ENCODE results near the gene B4GAT1. TPM values are rescaled to one million over a fixed set of nuclear protein-coding genes. Genes with fewer than 3 reads are reported as not detected.

Gene B4GAT1
- total and polyA plus RNA-seq, 2 of the 13 experiments (the other 11 are each of a cell fraction or from before 2014, with no cell fraction given): 40.4 to 109 TPM

DNA sequence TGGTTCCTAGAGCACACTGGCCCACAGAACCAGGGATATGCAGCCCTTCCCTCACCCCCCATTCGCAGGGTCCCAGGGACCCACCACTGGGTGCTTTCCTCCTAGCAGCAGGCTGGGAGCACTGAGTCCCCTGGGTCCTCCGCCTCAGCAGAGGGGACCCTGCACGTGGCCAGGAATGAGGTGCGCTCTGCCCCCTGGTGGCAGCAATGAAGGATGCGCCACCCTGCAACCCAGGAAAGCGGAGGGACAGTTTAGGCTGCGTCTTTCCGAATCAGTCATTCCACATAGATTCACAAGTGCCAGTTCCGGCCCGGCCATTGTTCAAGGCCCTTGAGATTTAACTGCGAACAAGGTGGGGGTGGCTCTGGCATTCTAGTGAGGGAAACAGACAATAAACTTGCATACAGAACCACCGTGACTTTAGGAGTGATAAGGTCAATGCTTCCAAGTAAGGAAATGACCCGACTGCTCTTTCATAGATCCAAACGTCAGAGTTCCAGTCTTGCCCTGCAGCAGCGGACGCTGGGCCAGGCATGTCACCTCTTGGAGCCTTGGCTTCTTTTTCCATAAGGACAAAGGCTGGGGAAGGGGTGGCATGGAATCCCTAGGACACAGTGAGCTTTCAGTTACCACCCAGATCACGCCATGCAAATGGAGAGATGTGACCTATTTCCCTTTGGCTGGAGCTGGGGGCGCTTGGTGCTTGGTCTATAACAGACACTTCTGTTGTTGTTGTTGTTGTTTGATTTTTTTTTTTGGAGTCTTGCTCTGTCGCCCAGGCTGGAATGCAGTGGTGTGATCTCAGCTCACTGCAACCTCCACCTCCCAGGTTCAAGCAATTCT is 18.9 kb downstream of the B4GAT1 start (continued):
- TF ChIP-seq E2F1 (CRISPR knock-in tag; IDR thresholded peaks at IDR 0.05) (no peak), ZKSCAN1 (IDR thresholded peaks at IDR 0.05; ENCODE audit: low read length) (no peak), FOXK1 (CRISPR knock-in tag; IDR thresholded peaks at IDR 0.05; ENCODE audit: borderline replicate concordance, low read depth) (peak; percentile 57; the same call in 1 of the 2 replicates), ZSCAN29 (CRISPR knock-in tag; conservative IDR thresholded peaks at IDR 0.05) (no peak), CTCF (CRISPR knock-in tag; IDR thresholded peaks at IDR 0.05) (peak; percentile 97), HHEX (CRISPR knock-in tag; IDR thresholded peaks at IDR 0.05) (no peak; the same call in 1 of the 2 replicates), CREBL2 (CRISPR knock-in tag; IDR thresholded peaks at IDR 0.05; ENCODE audit: borderline replicate concordance) (no peak), ARID3A (IDR thresholded peaks at IDR 0.05; ENCODE audit: low read depth, low read length) (no peak), ZNF550 (CRISPR knock-in tag; IDR thresholded peaks at IDR 0.05; ENCODE audit: borderline replicate concordance) (no peak), CEBPZ (IDR thresholded peaks at IDR 0.05; ENCODE audit: low read length) (no peak), HOXD1 (CRISPR knock-in tag; IDR thresholded peaks at IDR 0.05) (no peak), BHLHE40 (IDR thresholded peaks at IDR 0.05; ENCODE audit: low read length) (peak; percentile 86), KAT7 (CRISPR knock-in tag; IDR thresholded peaks at IDR 0.05; ENCODE audit: borderline replicate concordance) (no peak), REPIN1 (CRISPR knock-in tag; IDR thresholded peaks at IDR 0.05; ENCODE audit: borderline replicate concordance, low read depth) (peak; percentile 76), TEAD3 (CRISPR knock-in tag; optimal IDR thresholded peaks at IDR 0.05; ENCODE audit: borderline replicate concordance) (peak; percentile 100), U2AF2 (IDR thresholded peaks at IDR 0.05; ENCODE audit: low read depth, low read length) (no peak), PHF8 (CRISPR knock-in tag; IDR thresholded peaks at IDR 0.05) (peak; percentile 41; the same call in 1 of the 2 replicates), ZNF572 (CRISPR knock-in tag; IDR thresholded peaks at IDR 0.05) (0 out of 2 replicates have a peak, but pooled peaks have one; percentile 91), ZNF879 (CRISPR knock-in tag; IDR thresholded peaks at IDR 0.05) (no peak), HNF4A (CRISPR knock-in tag; IDR thresholded peaks at IDR 0.05) (peak; percentile 56)
- TF ChIP-seq, protein P1, sequence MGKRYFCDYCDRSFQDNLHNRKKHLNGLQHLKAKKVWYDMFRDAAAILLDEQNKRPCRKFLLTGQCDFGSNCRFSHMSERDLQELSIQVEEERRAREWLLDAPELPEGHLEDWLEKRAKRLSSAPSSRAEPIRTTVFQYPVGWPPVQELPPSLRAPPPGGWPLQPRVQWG (CRISPR knock-in tag; IDR thresholded peaks at IDR 0.05; ENCODE audit: borderline replicate concordance, low read depth): no peak
